Measurements from ENCODE around the gene IL33.
"Not testable (repeated sequence)": the region's sequence is repeated elsewhere in the genome, so short reads cannot be mapped to it uniquely, and the experiment has no call there.

IL33 gene

GRCh38 chr9:6215562-6215961 lies at the start of gene IL33:
Gene IL33, plus strand, starts transcription at chr9:6215807. Its CDS starts 25,888 bp downstream, at chr9:6241695.
- no peak for DNase-seq

GRCh38 chr9:6171667-6172066 lies 43.9 kb upstream of the IL33 start:
- DNase-seq: no peak

GRCh38 chr9:6173914-6174313 lies 41.7 kb upstream of the IL33 start:
- DNase-seq: no peak

- not testable (repeated sequence) for DNase-seq
Measured at GRCh38 chr9:6182549-6183226, 32.9 kb upstream of the IL33 start.

- DNase-seq: no peak
Measured at GRCh38 chr9:6183227-6183551, 32.4 kb upstream of the IL33 start.

GRCh38 chr9:6183627-6184026 lies 32.0 kb upstream of the IL33 start:
- DNase-seq: no peak

GRCh38 chr9:6184749-6185645 lies 30.6 kb upstream of the IL33 start:
- DNase-seq: no peak

- DNase-seq: no peak
Measured at GRCh38 chr9:6186691-6187090, 28.9 kb upstream of the IL33 start.

- no peak for DNase-seq
Measured at GRCh38 chr9:6187272-6187671, 28.3 kb upstream of the IL33 start.

- DNase-seq: no peak
Measured at GRCh38 chr9:6188466-6188865, 27.1 kb upstream of the IL33 start.

- DNase-seq: no peak
Measured at GRCh38 chr9:6188906-6189305, 26.7 kb upstream of the IL33 start.

GRCh38 chr9:6194934-6195333 lies 20.7 kb upstream of the IL33 start:
- DNase-seq: no peak

- DNase-seq: no peak
Measured at GRCh38 chr9:6195714-6196360, 19.8 kb upstream of the IL33 start.

GRCh38 chr9:6197330-6197729 lies 18.3 kb upstream of the IL33 start:
- no peak for DNase-seq

- DNase-seq: no peak
Measured at GRCh38 chr9:6198251-6198650, 17.4 kb upstream of the IL33 start.

- no peak for DNase-seq
Measured at GRCh38 chr9:6199596-6199995, 16.0 kb upstream of the IL33 start.

- DNase-seq: no peak
Measured at GRCh38 chr9:6200761-6201160, 14.8 kb upstream of the IL33 start.

- DNase-seq: no peak
Measured at GRCh38 chr9:6209966-6210365, 5.6 kb upstream of the IL33 start.

- DNase-seq: no peak
Measured at GRCh38 chr9:6212722-6213375, 2.8 kb upstream of the IL33 start.

GRCh38 chr9:6214434-6214833 lies 1.2 kb upstream of the IL33 start:
- DNase-seq: no peak

- no peak for DNase-seq
Measured at GRCh38 chr9:6214903-6215302, 704 bp upstream of the IL33 start.

- no peak for DNase-seq
Measured at GRCh38 chr9:6216002-6216401, 395 bp downstream of the IL33 start.

GRCh38 chr9:6216951-6217350 lies 1.3 kb downstream of the IL33 start:
- DNase-seq: no peak
